ENCODE results near the gene DNAJC18.

DNA sequence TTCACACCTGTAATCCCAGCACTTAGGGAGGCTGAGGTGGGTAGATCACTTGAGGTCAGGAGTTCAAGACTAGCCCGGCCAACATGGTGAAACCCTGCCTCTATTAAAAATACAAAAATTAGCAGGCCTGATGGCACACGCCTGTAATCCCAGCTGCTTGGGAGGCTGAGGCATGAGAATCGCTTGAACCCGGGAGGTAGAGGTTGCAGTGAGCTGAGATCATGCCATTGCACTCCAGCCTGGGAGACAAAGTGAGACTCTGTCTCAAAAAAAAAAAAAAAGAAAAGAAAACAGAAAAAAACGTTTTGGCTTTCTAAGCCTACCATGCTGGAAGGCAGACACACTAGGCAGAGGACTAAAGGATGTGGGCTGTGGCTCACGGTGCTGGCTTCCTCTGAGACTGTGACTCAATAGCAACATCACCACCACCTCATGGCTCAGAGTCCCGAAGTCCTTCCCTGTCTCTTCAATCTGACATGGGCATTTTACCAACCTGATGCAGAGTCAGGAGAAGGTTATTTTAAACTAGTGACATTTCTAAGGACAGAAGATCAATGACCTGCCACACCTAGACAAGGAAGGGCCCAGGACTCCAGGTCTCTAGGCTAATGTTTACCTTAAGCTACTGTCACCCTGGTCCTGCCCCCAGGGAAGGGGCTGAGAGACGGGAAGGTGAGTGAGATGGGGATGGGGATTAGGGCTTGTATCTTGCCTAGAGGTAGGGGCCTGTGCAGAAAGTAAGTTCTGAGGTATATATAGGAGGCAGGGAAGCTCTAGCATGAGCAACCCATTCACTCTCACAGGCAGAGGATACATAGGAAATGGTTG, 19.5 kb upstream of the DNAJC18 start:
- TF ChIP-seq EZH2 (IDR thresholded peaks at IDR 0.05; ENCODE audit: borderline replicate concordance, low read depth, low read length, poor library complexity, severe bottlenecking): no peak
- no peak for TF ChIP-seq CTCF (conservative IDR thresholded peaks at IDR 0.05; ENCODE audit: low read depth, low read length)

Data from A673 (cell line).